ENCODE results near the gene TNFAIP8L2.
"Not testable (repeated sequence)": the region's sequence is repeated elsewhere in the genome, so short reads cannot be mapped to it uniquely, and the experiment has no call there.

DNA sequence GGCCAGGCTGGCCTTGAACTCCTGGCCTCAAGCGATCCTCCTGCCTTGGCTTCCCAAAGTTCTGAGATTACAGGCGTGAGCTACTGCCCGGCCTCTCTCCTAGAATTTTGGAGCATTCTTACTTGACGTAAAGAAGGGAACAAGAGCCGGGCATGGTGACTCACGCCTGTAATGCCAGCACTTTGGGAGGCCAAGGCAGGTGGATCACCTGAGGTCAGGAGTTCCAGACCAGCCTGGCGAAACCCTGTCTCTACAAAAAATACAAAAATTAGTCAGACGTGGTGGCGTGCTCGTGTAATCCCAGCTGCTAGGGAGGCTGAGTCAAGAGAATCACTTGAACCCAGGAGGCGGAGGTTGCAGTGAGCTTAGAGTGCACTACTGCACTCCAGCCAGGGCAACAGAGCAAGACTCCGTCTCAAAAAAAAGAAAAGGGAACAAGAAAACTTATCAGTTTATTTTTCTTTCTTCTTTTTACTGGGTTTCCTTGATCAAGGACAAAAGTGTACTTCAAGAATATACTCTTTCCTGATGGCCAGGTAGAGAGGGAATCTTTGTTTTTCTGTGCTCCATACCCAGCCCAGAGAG lies 49.0 kb downstream of the TNFAIP8L2 start:
- TF ChIP-seq CTCF, POLR2A (IDR thresholded peaks at IDR 0.05): not testable (repeated sequence)
